GM18519 (cell line): ENCODE data around the gene TCN2.
"Not testable (repeated sequence)": the region's sequence is repeated elsewhere in the genome, so short reads cannot be mapped to it uniquely, and the experiment has no call there.

Experiments
- ATAC-seq: cut with Tn5 transposase; IDR thresholded peaks from one replicate; pipeline ENCODE4 v1.9.1; 2021; ENCODE audit warnings: mild to moderate bottlenecking, moderate library complexity; ENCODE audit not compliant: unreplicated experiment, low FRiP score

The TCN2 gene

DNA sequence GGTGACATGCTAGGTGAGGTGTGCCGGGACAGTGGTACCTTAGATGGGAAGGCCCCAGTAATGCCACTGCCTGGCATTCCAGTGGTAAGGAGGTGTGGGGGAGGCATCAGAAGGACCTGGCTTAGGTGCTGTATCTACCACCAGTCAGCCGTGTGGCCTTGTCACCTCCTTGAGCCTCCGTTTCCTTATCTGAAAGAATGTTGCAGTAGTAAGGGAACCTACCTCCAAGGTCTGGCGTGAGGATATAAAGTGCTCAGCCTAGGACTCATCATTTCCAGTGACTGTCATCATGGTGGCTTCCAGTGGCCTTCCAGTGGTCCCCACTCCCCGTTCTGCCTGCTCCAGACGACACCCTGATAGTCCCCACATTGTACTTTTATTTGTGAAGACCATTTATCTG, 67.5 kb downstream of the TCN2 start:
- no peak for ATAC-seq

DNA sequence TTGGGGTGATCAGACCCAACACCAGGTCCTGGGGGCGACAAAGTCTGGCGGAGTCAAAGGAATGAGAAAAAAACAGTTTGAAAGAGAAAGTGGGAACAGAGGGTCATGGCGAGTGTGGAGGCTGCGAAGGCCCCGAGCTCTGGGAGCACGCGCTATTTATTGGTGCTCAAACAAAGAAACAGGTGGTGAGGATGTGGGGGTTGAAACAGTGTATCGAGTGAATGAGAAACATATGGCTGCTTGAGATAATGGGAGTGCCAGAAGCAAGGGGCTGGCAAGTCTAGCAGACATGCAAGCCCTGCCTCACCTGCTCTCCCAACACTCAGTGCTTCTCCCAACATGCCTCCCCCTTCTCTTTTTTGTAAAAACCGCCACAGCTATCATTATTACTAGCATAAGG, 68.5 kb downstream of the TCN2 start:
- no peak for ATAC-seq

DNA sequence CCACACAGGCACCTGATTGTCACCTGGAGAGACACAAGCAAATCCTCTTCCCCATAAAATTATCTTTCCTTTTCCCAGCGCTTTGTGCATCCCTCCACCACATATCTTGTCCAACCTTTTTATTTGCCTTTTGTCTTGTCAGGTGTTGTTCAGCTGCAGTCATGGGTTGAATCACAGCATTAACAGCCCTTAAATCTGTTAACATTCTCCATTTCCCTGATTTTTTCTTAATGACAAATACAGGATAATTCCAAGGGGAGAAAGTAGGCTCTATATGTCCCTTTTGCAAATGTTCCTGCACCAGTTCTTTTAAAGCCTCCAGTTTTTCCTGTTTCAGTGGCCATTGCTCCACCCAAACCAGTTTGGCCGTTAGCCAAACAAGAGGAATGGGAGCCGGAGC, 69.6 kb downstream of the TCN2 start:
- ATAC-seq, result not testable (repeated sequence)
